GM23338 (cell line): ENCODE data around the gene APBA2. TPM values are rescaled to one million over a fixed set of nuclear protein-coding genes. Genes with fewer than 3 reads are reported as not detected.

Experiments
- ATAC-seq: fragments of 200-7000 bp; cut with Tn5 transposase; 3 replicates; pipeline ENCODE4 v1.9.1; 2020
- DNase-seq: peaks from one replicate; pipeline ENCODE4 v3.0.0-alpha.2; 2015; ENCODE audit warnings: low spot score
- H2AFZ ChIP-seq: fragments of 200-600 bp; sonication (generic); 2 replicates; pipeline ENCODE4 v1.8.0; 2016; ENCODE audit warnings: antibody characterized with exemption, mild to moderate bottlenecking, moderate library complexity
- H3F3A ChIP-seq: fragments of 200-600 bp; sonication (generic); replicated peaks from 2 replicates; pipeline ENCODE4 v1.8.0; 2017; ENCODE audit warnings: antibody characterized with exemption, mixed run types, low read depth
- H3K27ac ChIP-seq: fragments of 200-600 bp; sonication (generic); 2 replicates; pipeline ENCODE4 v1.6.1; 2016; ENCODE audit warnings: low read depth
- H3K27me3 ChIP-seq: fragments of 200-600 bp; sonication (generic); 2 replicates; pipeline ENCODE4 v1.8.0; 2016; ENCODE audit warnings: mild to moderate bottlenecking, mixed run types, moderate library complexity; ENCODE audit not compliant: insufficient read depth
- H3K36me3 ChIP-seq: fragments of 200-600 bp; sonication (generic); 2 replicates; pipeline ENCODE4 v1.8.0; 2016; ENCODE audit warnings: mild to moderate bottlenecking; ENCODE audit not compliant: insufficient read depth
- H3K4me1 ChIP-seq: fragments of 200-600 bp; sonication (generic); 2 replicates; pipeline ENCODE4 v1.8.0; 2016; ENCODE audit warnings: mild to moderate bottlenecking, moderate library complexity; ENCODE audit not compliant: insufficient read depth
- H3K4me2 ChIP-seq: fragments of 200-600 bp; sonication (generic); 2 replicates; pipeline ENCODE4 v1.7.1; 2017; ENCODE audit warnings: mixed run types
- H3K4me3 ChIP-seq: fragments of 200-600 bp; sonication (generic); 2 replicates; pipeline ENCODE4 v1.6.1; 2016; ENCODE audit warnings: mixed run types
- H3K79me2 ChIP-seq: fragments of 200-600 bp; sonication (generic); replicated peaks from 2 replicates; pipeline ENCODE4 v1.8.0; 2017; ENCODE audit warnings: mild to moderate bottlenecking; ENCODE audit not compliant: insufficient read depth
- H3K9me2 ChIP-seq: fragments of 200-600 bp; sonication (generic); 2 replicates; pipeline ENCODE4 v1.8.0; 2017; ENCODE audit not compliant: insufficient read depth
- H4K20me1 ChIP-seq: fragments of 200-600 bp; sonication (generic); replicated peaks from 2 replicates; pipeline ENCODE4 v1.8.0; 2017; ENCODE audit warnings: mild to moderate bottlenecking; ENCODE audit not compliant: insufficient read depth
- H3K27ac Mint-ChIP-seq: 2 replicates; pipeline ENCODE4 v1.8.0; 2020; ENCODE audit warnings: inconsistent platforms, mild to moderate bottlenecking, moderate library complexity, mixed read lengths
- H3K27me3 Mint-ChIP-seq: 3 replicates; pipeline ENCODE4 v1.8.0; 2022; ENCODE audit warnings: low read depth, mild to moderate bottlenecking, moderate library complexity, mixed read lengths, inconsistent platforms; ENCODE audit not compliant: insufficient read depth, poor library complexity
- H3K36me3 Mint-ChIP-seq: 3 replicates; pipeline ENCODE4 v1.8.0; 2021; ENCODE audit warnings: low read depth, mild to moderate bottlenecking, inconsistent platforms, moderate library complexity, mixed read lengths
- H3K4me1 Mint-ChIP-seq: 3 replicates; pipeline ENCODE4 v1.8.0; 2020; ENCODE audit warnings: mild to moderate bottlenecking, inconsistent platforms, mixed read lengths
- H3K4me3 Mint-ChIP-seq: 3 replicates; pipeline ENCODE4 v1.8.0; 2021; ENCODE audit warnings: moderate library complexity, mild to moderate bottlenecking, inconsistent platforms, mixed read lengths
- H3K9me3 Mint-ChIP-seq: 3 replicates; pipeline ENCODE4 v1.8.0; 2020; ENCODE audit warnings: moderate library complexity, mild to moderate bottlenecking, inconsistent platforms, mixed read lengths
- CREB1 ChIP-seq: fragments of 250-450 bp; sonication (Bioruptor Pico); IDR thresholded peaks from 2 replicates; pipeline ENCODE4 v1.5.0; 2020; ENCODE audit warnings: low read depth, mild to moderate bottlenecking, moderate library complexity
- ETS1 ChIP-seq: IDR thresholded peaks from 2 replicates; pipeline ENCODE4 v1.6.1; 2016; ENCODE audit warnings: antibody characterized with exemption
- EZH2phosphoT487 ChIP-seq: fragments of 200-600 bp; sonication (generic); IDR thresholded peaks from one replicate; pipeline ENCODE4 v1.8.1; 2018; ENCODE audit warnings: antibody characterized with exemption; ENCODE audit not compliant: unreplicated experiment
- NANOG ChIP-seq: IDR thresholded peaks from 2 replicates; pipeline ENCODE4 v1.6.1; 2016; ENCODE audit warnings: antibody characterized with exemption, borderline replicate concordance
- POLR2AphosphoS5 ChIP-seq: IDR thresholded peaks from 2 replicates; pipeline ENCODE4 v1.6.1; 2016; ENCODE audit warnings: antibody characterized with exemption, low read depth
- REST ChIP-seq: IDR thresholded peaks from one replicate; pipeline ENCODE4 v1.6.1; 2018; ENCODE audit warnings: antibody characterized with exemption; ENCODE audit not compliant: unreplicated experiment
- ZNF114 ChIP-seq: fragments of 250-450 bp; sonication (Bioruptor Pico); IDR thresholded peaks from 2 replicates; pipeline ENCODE4 v1.5.0; 2020; ENCODE audit warnings: mild to moderate bottlenecking, moderate library complexity
- ZNF331 ChIP-seq: fragments of 250-450 bp; sonication (Bioruptor Pico); IDR thresholded peaks from 2 replicates; pipeline ENCODE4 v1.5.0; 2020; ENCODE audit warnings: low read depth, mild to moderate bottlenecking, moderate library complexity
- ZNF462 ChIP-seq: fragments of 250-450 bp; sonication (Bioruptor Pico); IDR thresholded peaks from 2 replicates; pipeline ENCODE4 v1.5.0; 2020; ENCODE audit warnings: mild to moderate bottlenecking, moderate library complexity
- polyA plus RNA-seq: library from polyadenylated mRNA; unstranded; fragments of >200 nt; fragmentation: Nextera tagmentation; extraction: Ambion mirVana; gene quantifications from 2 replicates; pipeline ENCODE4 v1.2.1, GENCODE V29; 2016
- total RNA-seq: library from RNA; depleted of rRNA; stranded (reverse); fragments of >200 nt; shearing (Covaris generic); gene quantifications from 2 replicates; pipeline ENCODE4 v1.2.3, GENCODE V29; 2014

Gene APBA2
- total and polyA plus RNA-seq, 2 experiments from 2014 or later, result 5.9 to 24.7 TPM

DNA sequence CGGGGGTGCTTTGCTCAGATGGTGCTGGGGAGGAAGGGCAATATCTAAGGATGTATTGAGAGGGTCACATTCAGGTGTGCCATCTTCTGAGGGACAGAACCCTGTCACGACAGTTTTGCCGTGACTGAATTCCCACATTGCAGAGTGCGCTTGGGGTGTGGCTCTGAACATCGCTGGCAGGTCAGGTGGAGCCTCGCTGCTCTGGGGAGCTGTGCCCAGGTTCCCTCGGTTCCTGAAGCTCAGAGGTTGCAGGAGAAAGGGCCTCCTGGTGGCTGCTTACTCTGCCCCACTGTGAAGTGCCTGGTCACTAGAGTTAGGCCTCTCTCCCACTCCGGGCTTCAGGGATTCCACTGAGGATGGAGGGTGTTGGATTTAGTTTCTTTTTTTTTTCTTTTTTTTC lies 51.5 kb downstream of the APBA2 start (continued):
- TF ChIP-seq ZNF462 (CRISPR knock-in tag) (no peak), ZNF114 (CRISPR knock-in tag) (no peak), POLR2AphosphoS5 (no peak), ETS1 (no peak), EZH2phosphoT487 (no peak), ZNF331 (no peak)

DNA sequence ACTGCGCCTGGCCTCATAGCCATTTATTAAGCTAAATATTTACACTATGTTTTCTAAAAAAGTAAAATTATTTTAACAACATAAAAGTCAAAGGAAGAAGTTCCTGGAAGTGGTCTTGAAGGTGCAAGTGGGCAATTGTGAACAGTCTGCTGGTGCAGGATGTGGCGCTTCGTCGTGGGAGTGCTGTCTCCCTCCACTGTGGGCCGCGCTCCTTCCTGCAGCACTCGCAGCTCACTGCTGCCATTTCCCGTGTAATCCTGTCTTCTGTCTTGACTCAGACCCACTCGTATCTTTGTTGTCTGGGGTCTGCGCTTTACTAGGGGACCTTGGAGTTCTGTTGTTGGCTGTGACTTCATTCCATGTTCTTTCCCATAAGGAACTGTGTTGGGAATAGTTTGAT lies 56.3 kb downstream of the APBA2 start:
- H3K4me2 ChIP-seq, result no peak overlapping the region
- no peaks in the 10 kb centered on the region for H3K36me3 ChIP-seq
- no peak overlapping the region for H3K27ac ChIP-seq
- DNase-seq (no peak), ATAC-seq (no peak)
- H3F3A ChIP-seq, result no peaks in the 10 kb centered on the region
- Mint-ChIP-seq H3K4me3 (no peak overlapping the region), H3K36me3 (peaks cover 30% of the 10 kb centered on the region), H3K4me1 (peaks cover 2% of the 10 kb centered on the region; the same call in 2 of the 3 replicates), H3K27me3 (peaks cover 8% of the 10 kb centered on the region), H3K9me3 (peaks cover 13% of the 10 kb centered on the region), H3K27ac (no peak overlapping the region)
- H3K4me3 ChIP-seq, result no peak overlapping the region
- no peaks in the 10 kb centered on the region for H3K9me2 ChIP-seq
- no peaks in the 10 kb centered on the region for H3K27me3 ChIP-seq
- no peaks in the 10 kb centered on the region for H4K20me1 ChIP-seq
- H2AFZ ChIP-seq, result no peak overlapping the region
- H3K79me2 ChIP-seq, result no peaks in the 10 kb centered on the region
- no peaks in the 10 kb centered on the region for H3K4me1 ChIP-seq
- no peak for TF ChIP-seq NANOG
- TF ChIP-seq CREB1 (CRISPR knock-in tag), result no peak
- no peak for TF ChIP-seq REST
